Upper lobe of left lung (tissue), 4 donors: Measurements from ENCODE around the gene GYG1.

ENCODE experiments used
- EP300 ChIP-seq, 4 donors: sonication (generic); formaldehyde crosslinking; IDR thresholded peaks; one replicate each; pipeline ENCODE4 v1.5.1; 2017; ENCODE audit warnings: antibody characterized with exemption in 4 of 4, control low read depth in 2 of 4
- POLR2A ChIP-seq, 4 donors: fragments of 450-650 bp; IDR thresholded peaks; one replicate each; pipeline ENCODE4 v1.5.1; 2016 to 2017; ENCODE audit warnings: antibody characterized with exemption in 4 of 4, mild to moderate bottlenecking in 2 of 4
- POLR2AphosphoS5 ChIP-seq, 2 donors: sonication (generic); formaldehyde crosslinking; IDR thresholded peaks; one replicate each; pipeline ENCODE4 v1.5.1; 2017; ENCODE audit warnings: antibody characterized with exemption in 2 of 2
- TF ChIP-seq, protein P1 (sequence below), 6 experiments: fragments of 450-650 bp in 4 of 6; fragments of 200-600 bp in 2 of 6; sonication (generic) in 2 of 6; IDR thresholded peaks; one replicate each; pipeline ENCODE4 v1.5.1; 2016 to 2019; ENCODE audit warnings: antibody characterized with exemption in 6 of 6

DNA sequence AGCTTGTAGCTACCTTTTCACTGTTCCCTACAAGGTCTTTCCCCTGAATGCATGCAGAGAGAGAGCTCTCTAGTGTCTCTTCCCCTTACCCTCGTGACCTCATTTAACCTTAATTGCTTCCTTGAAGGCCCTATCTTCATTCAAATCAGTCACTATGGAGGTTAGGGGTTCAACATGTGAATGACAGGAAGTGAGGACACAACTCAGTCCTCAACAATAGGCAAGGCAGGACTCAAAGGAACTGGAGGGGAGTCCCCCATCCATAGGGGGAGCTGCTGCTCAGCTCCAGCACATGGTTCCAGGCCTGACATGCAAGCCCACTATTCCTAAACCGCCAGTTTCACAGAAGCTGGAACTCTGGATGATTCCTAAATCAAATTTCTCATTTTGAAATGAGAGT lies 33.8 kb upstream of the GYG1 start:
- TF ChIP-seq, protein P1, sequence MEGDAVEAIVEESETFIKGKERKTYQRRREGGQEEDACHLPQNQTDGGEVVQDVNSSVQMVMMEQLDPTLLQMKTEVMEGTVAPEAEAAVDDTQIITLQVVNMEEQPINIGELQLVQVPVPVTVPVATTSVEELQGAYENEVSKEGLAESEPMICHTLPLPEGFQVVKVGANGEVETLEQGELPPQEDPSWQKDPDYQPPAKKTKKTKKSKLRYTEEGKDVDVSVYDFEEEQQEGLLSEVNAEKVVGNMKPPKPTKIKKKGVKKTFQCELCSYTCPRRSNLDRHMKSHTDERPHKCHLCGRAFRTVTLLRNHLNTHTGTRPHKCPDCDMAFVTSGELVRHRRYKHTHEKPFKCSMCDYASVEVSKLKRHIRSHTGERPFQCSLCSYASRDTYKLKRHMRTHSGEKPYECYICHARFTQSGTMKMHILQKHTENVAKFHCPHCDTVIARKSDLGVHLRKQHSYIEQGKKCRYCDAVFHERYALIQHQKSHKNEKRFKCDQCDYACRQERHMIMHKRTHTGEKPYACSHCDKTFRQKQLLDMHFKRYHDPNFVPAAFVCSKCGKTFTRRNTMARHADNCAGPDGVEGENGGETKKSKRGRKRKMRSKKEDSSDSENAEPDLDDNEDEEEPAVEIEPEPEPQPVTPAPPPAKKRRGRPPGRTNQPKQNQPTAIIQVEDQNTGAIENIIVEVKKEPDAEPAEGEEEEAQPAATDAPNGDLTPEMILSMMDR (IDR thresholded peaks at IDR 0.05) = peak in 1 of 6 experiments; percentile 15
- TF ChIP-seq EP300 (IDR thresholded peaks at IDR 0.05) (no peak), POLR2AphosphoS5 (IDR thresholded peaks at IDR 0.05) (no peak), POLR2A (IDR thresholded peaks at IDR 0.05) (no peak)
